ENCODE results near the gene C11orf16.

C11orf16 gene

GRCh38 chr11:8927233-8927632, 5.5 kb downstream of the C11orf16 start:
- POLR2A ChIA-PET: no interaction called here
- CTCF ChIA-PET: no interaction called here
- 93% methylated on average over 3 of the region's 5 CpGs for WGBS (ENCODE audit: insufficient coverage)

GRCh38 chr11:8926236-8926635, 6.5 kb downstream of the C11orf16 start:
- Histone ChIP-seq H3K4me3 (ENCODE audit: control insufficient read depth in 1 of 7, extremely low read depth in 1 of 7, insufficient read depth in 4 of 7, low read depth in 2 of 7, low read length in 6 of 7) (no peak overlapping the region), H3K27me3 (replicated peaks in 2 of 5; ENCODE audit: control insufficient read depth in 4 of 5, insufficient read depth in 5 of 5, low read length in 4 of 5) (no peaks in the 10 kb centered on the region), H3K27ac (ENCODE audit: insufficient read depth in 1 of 2, low read depth in 1 of 2, low read length in 2 of 2, poor library complexity in 1 of 2, severe bottlenecking in 2 of 2) (no peak overlapping the region), H3K4me1 (ENCODE audit: control extremely low read depth in 1 of 4, control insufficient read depth in 4 of 4, insufficient read depth in 4 of 4, low read length in 3 of 4) (peaks cover 0 to 5% (median 0%) of the 10 kb centered on the region in 4 experiments), H3K9me3 (ENCODE audit: control extremely low read depth in 1 of 5, control insufficient read depth in 4 of 5, insufficient read depth in 2 of 5, low read depth in 1 of 5, low read length in 4 of 5) (no peaks in the 10 kb centered on the region), H3K36me3 (ENCODE audit: control insufficient read depth in 4 of 4, insufficient read depth in 4 of 4, low read length in 3 of 4) (peaks cover 0 to 25% (median 17%) of the 10 kb centered on the region in 4 experiments)
- CTCF ChIA-PET: interaction anchor here (1.0 kb wide), 2 partner anchors 12 to 33 kb away, joined by 3 to 5 read pairs; no protein-coding TSS in a partner anchor
- no peak for DNase-seq
- POLR2A ChIA-PET: no interaction called here
- WGBS (ENCODE audit: insufficient coverage): 100% methylated on average over 5 of the region's 5 CpGs

More at GRCh38 chr11:8927233-8927632, 5.5 kb downstream of the C11orf16 start:
- Histone ChIP-seq H3K27ac (ENCODE audit: insufficient read depth in 1 of 2, low read depth in 1 of 2, low read length in 2 of 2, poor library complexity in 1 of 2, severe bottlenecking in 2 of 2) (no peak overlapping the region), H3K4me1 (ENCODE audit: control extremely low read depth in 1 of 4, control insufficient read depth in 4 of 4, insufficient read depth in 4 of 4, low read length in 3 of 4) (peaks cover 0 to 5% (median 0%) of the 10 kb centered on the region in 4 experiments), H3K27me3 (replicated peaks in 2 of 5; ENCODE audit: control insufficient read depth in 4 of 5, insufficient read depth in 5 of 5, low read length in 4 of 5) (no peaks in the 10 kb centered on the region), H3K4me3 (ENCODE audit: control insufficient read depth in 1 of 7, extremely low read depth in 1 of 7, insufficient read depth in 4 of 7, low read depth in 2 of 7, low read length in 6 of 7) (no peak overlapping the region), H3K9me3 (ENCODE audit: control extremely low read depth in 1 of 5, control insufficient read depth in 4 of 5, insufficient read depth in 2 of 5, low read depth in 1 of 5, low read length in 4 of 5) (no peaks in the 10 kb centered on the region), H3K36me3 (ENCODE audit: control insufficient read depth in 4 of 4, insufficient read depth in 4 of 4, low read length in 3 of 4) (peaks cover 0 to 15% (median 8%) of the 10 kb centered on the region in 4 experiments)
- no peak for DNase-seq

GRCh38 chr11:8925711-8926110, 7.0 kb downstream of the C11orf16 start:
- WGBS (ENCODE audit: insufficient coverage): 96% methylated on average over 5 of the region's 5 CpGs
- peaks cover 0 to 4% (median 0%) of the 10 kb centered on the region in 4 experiments for H3K4me1 ChIP-seq (ENCODE audit: control extremely low read depth in 1 of 4, control insufficient read depth in 4 of 4, insufficient read depth in 4 of 4, low read length in 3 of 4)

DNA sequence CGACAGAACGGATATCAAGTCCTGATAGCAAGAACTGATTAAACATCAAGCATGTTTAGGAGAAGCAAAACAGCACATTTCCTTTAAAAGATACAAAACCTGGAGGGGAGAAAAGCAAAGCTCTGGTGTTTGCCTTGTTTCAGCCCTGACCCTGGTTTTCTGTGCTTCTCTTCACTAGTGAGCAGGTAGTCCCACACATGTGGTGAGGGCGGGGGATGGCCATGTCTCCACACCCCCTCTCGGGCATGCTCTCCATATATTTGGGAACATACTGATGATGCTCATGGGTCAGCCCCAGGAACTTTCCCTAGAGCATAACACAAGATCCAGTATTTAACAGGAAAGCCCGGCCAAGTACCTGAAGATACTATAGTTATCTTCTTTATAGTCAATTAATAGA, 10.1 kb downstream of the C11orf16 start:
- peaks cover 4 to 57% (median 44%) of the 10 kb centered on the region in 4 experiments for H3K36me3 ChIP-seq (ENCODE audit: control insufficient read depth in 4 of 4, insufficient read depth in 4 of 4, low read length in 3 of 4)
- WGBS (ENCODE audit: insufficient coverage): 100% methylated on average over 4 of the region's 5 CpGs
- H3K4me3 ChIP-seq (ENCODE audit: control insufficient read depth in 1 of 7, extremely low read depth in 1 of 7, insufficient read depth in 4 of 7, low read depth in 2 of 7, low read length in 6 of 7): no peak overlapping the region
- H3K4me1 ChIP-seq (ENCODE audit: control extremely low read depth in 1 of 4, control insufficient read depth in 4 of 4, insufficient read depth in 4 of 4, low read length in 3 of 4): no peaks in the 10 kb centered on the region
- H3K27ac ChIP-seq (ENCODE audit: insufficient read depth in 1 of 2, low read depth in 1 of 2, low read length in 2 of 2, poor library complexity in 1 of 2, severe bottlenecking in 2 of 2): no peak overlapping the region
- H3K9me3 ChIP-seq (ENCODE audit: control extremely low read depth in 1 of 5, control insufficient read depth in 4 of 5, insufficient read depth in 2 of 5, low read depth in 1 of 5, low read length in 4 of 5): no peaks in the 10 kb centered on the region
- H3K27me3 ChIP-seq (replicated peaks in 2 of 5; ENCODE audit: control insufficient read depth in 4 of 5, insufficient read depth in 5 of 5, low read length in 4 of 5): no peaks in the 10 kb centered on the region
- ChIA-PET CTCF (interaction anchor here (0.6 to 1.9 kb wide), 2 partner anchors 11 to 12 kb away, joined by 3 to 7 read pairs; partner anchors contain the start of gene AKIP1), POLR2A (no interaction called here)
- no peak for DNase-seq

More at GRCh38 chr11:8925711-8926110, 7.0 kb downstream of the C11orf16 start:
- no peak overlapping the region for H3K4me3 ChIP-seq (ENCODE audit: control insufficient read depth in 1 of 7, extremely low read depth in 1 of 7, insufficient read depth in 4 of 7, low read depth in 2 of 7, low read length in 6 of 7)
- H3K27me3 ChIP-seq (replicated peaks in 2 of 5; ENCODE audit: control insufficient read depth in 4 of 5, insufficient read depth in 5 of 5, low read length in 4 of 5): no peaks in the 10 kb centered on the region
- POLR2A ChIA-PET: no interaction called here
- no peak overlapping the region for H3K27ac ChIP-seq (ENCODE audit: insufficient read depth in 1 of 2, low read depth in 1 of 2, low read length in 2 of 2, poor library complexity in 1 of 2, severe bottlenecking in 2 of 2)
- CTCF ChIA-PET: interaction anchor here (1.0 kb wide), 2 partner anchors 11 to 34 kb away, joined by 3 to 5 read pairs; no protein-coding TSS in a partner anchor
- H3K36me3 ChIP-seq (ENCODE audit: control insufficient read depth in 4 of 4, insufficient read depth in 4 of 4, low read length in 3 of 4): peaks cover 0 to 29% (median 22%) of the 10 kb centered on the region in 4 experiments
- H3K9me3 ChIP-seq (ENCODE audit: control extremely low read depth in 1 of 5, control insufficient read depth in 4 of 5, insufficient read depth in 2 of 5, low read depth in 1 of 5, low read length in 4 of 5): no peaks in the 10 kb centered on the region
- DNase-seq: no peak

- WGBS (ENCODE audit: insufficient coverage): 81% methylated on average over 4 of the region's 5 CpGs
- H3K4me3 ChIP-seq (ENCODE audit: control insufficient read depth in 1 of 7, extremely low read depth in 1 of 7, insufficient read depth in 4 of 7, low read depth in 2 of 7, low read length in 6 of 7): no peak overlapping the region
- peaks cover 7 to 21% (median 16%) of the 10 kb centered on the region in 4 experiments for H3K4me1 ChIP-seq (ENCODE audit: control extremely low read depth in 1 of 4, control insufficient read depth in 4 of 4, insufficient read depth in 4 of 4, low read length in 3 of 4)
- ChIA-PET CTCF (interaction anchor here (1.3 to 1.8 kb wide), 2 partner anchors 40 to 42 kb away, joined by 4 to 6 read pairs; no protein-coding TSS in a partner anchor), POLR2A (no interaction called here)
- H3K27ac ChIP-seq (ENCODE audit: insufficient read depth in 1 of 2, low read depth in 1 of 2, low read length in 2 of 2, poor library complexity in 1 of 2, severe bottlenecking in 2 of 2): no peak overlapping the region
- peaks cover 5 to 62% (median 52%) of the 10 kb centered on the region in 4 experiments for H3K36me3 ChIP-seq (ENCODE audit: control insufficient read depth in 4 of 4, insufficient read depth in 4 of 4, low read length in 3 of 4)
- H3K9me3 ChIP-seq (ENCODE audit: control extremely low read depth in 1 of 5, control insufficient read depth in 4 of 5, insufficient read depth in 2 of 5, low read depth in 1 of 5, low read length in 4 of 5): no peaks in the 10 kb centered on the region
- no peak for DNase-seq
- H3K27me3 ChIP-seq (replicated peaks in 2 of 5; ENCODE audit: control insufficient read depth in 4 of 5, insufficient read depth in 5 of 5, low read length in 4 of 5): no peaks in the 10 kb centered on the region
Measured at GRCh38 chr11:8917157-8917825, 15.5 kb downstream of the C11orf16 start.

- ChIA-PET CTCF (interaction anchor here (0.9 to 6.3 kb wide), 21 partner anchors 9 to 228 kb away, joined by 3 to 68 read pairs (median 5); partner anchors contain the start of gene ASCL3), POLR2A (no interaction called here)
- H3K4me3 ChIP-seq (ENCODE audit: control insufficient read depth in 1 of 7, extremely low read depth in 1 of 7, insufficient read depth in 4 of 7, low read depth in 2 of 7, low read length in 6 of 7): peak overlapping the region in 2 of 7 experiments; percentile 43 to 56
- no peak overlapping the region for H3K27ac ChIP-seq (ENCODE audit: insufficient read depth in 1 of 2, low read depth in 1 of 2, low read length in 2 of 2, poor library complexity in 1 of 2, severe bottlenecking in 2 of 2)
- H3K36me3 ChIP-seq (ENCODE audit: control insufficient read depth in 4 of 4, insufficient read depth in 4 of 4, low read length in 3 of 4): peaks cover 5 to 37% (median 28%) of the 10 kb centered on the region in 4 experiments
- WGBS (ENCODE audit: insufficient coverage): 90% methylated on average over 2 of the region's 4 CpGs
- H3K4me1 ChIP-seq (ENCODE audit: control extremely low read depth in 1 of 4, control insufficient read depth in 4 of 4, insufficient read depth in 4 of 4, low read length in 3 of 4): peaks cover 15 to 32% (median 26%) of the 10 kb centered on the region in 4 experiments
- no peak for DNase-seq
- peaks cover 0 to 4% (median 0%) of the 10 kb centered on the region in 5 experiments for H3K27me3 ChIP-seq (replicated peaks in 2 of 5; ENCODE audit: control insufficient read depth in 4 of 5, insufficient read depth in 5 of 5, low read length in 4 of 5)
- no peaks in the 10 kb centered on the region for H3K9me3 ChIP-seq (ENCODE audit: control extremely low read depth in 1 of 5, control insufficient read depth in 4 of 5, insufficient read depth in 2 of 5, low read depth in 1 of 5, low read length in 4 of 5)
Measured at GRCh38 chr11:8914661-8915018, 18.1 kb downstream of the C11orf16 start.

All from common myeloid progenitor, CD34-positive (primary cell).